ENCODE measurements around the gene KRABD2.

GRCh38 chr17:8376271-8377067 is at the start of gene KRABD2:
- TF ChIP-seq, protein P1, sequence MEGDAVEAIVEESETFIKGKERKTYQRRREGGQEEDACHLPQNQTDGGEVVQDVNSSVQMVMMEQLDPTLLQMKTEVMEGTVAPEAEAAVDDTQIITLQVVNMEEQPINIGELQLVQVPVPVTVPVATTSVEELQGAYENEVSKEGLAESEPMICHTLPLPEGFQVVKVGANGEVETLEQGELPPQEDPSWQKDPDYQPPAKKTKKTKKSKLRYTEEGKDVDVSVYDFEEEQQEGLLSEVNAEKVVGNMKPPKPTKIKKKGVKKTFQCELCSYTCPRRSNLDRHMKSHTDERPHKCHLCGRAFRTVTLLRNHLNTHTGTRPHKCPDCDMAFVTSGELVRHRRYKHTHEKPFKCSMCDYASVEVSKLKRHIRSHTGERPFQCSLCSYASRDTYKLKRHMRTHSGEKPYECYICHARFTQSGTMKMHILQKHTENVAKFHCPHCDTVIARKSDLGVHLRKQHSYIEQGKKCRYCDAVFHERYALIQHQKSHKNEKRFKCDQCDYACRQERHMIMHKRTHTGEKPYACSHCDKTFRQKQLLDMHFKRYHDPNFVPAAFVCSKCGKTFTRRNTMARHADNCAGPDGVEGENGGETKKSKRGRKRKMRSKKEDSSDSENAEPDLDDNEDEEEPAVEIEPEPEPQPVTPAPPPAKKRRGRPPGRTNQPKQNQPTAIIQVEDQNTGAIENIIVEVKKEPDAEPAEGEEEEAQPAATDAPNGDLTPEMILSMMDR (conservative IDR thresholded peaks at IDR 0.05; ENCODE audit: low read length): peak; percentile 73
- no peak for TF ChIP-seq EZH2phosphoT487 (IDR thresholded peaks at IDR 0.05; ENCODE audit: borderline replicate concordance, low read depth, low read length)

All from OCI-LY7 (cell line).